ENCODE data around the gene FIGNL1.
"Not testable (repeated sequence)": the region's sequence is repeated elsewhere in the genome, so short reads cannot be mapped to it uniquely, and the experiment has no call there.

The FIGNL1 gene

DNA sequence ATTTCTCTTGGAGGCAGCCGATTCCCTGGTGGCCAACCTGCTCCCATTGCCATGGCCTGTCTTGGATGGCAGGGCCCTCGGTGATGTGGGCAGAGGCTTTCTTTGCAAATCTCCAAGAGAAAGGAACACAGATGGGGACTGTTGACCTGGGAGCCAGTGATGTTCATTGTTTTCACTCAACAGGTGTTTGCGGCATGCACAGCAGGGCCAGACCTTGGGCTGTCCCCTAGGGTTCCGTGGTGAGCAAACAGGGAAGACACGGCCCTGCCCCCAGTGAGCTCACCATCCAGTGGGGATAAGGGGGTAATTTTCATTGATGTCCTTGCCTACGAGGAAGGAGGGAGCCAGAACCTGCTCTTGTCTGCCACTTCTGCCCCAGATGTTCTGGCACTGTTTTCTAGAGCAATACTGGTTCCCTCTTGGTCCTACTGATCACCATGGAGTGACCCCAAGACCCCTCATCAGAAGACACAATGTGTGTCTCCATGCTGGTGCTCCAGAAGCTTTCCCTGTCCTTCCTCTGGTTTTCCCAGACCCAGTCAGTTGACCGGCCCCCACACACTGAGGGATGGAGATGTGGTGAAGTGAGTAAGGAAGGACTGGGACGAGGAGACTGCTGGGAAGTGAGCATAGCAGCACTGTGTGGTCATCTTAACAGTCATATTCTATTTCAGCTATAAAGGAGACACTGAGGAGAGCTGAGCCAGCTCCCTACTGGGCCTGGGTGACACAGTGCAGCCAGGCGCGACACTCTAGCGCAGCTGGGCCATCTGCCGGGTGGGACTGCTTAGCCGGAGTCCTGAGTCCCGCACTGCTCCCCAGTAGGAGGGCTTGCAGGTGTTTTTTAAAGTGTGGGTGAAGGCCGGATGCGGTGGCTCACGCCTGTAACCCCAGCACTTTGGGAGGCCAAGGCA lies 20.4 kb upstream of the FIGNL1 start:
- DNase-seq, result no peak

DNA sequence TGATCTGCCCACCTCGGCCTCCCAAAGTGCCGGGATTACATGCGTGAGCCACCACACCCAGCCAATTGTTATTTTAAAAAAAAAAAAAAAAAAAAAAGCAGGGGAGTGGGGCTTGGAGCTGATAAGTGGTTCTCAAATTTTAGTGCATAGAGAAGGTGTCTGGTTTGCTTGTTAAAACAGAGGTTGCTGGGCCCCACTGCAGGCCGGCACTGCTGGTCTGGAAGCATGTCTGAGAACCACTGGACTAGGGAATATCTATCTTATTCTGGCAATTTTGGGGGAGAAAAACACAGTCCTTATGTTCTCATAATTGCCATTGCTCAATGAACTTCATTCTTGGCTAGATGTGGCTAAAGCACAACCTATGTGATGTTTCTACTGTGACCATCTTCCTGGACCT lies 19.0 kb upstream of the FIGNL1 start:
- no peak for DNase-seq

DNA sequence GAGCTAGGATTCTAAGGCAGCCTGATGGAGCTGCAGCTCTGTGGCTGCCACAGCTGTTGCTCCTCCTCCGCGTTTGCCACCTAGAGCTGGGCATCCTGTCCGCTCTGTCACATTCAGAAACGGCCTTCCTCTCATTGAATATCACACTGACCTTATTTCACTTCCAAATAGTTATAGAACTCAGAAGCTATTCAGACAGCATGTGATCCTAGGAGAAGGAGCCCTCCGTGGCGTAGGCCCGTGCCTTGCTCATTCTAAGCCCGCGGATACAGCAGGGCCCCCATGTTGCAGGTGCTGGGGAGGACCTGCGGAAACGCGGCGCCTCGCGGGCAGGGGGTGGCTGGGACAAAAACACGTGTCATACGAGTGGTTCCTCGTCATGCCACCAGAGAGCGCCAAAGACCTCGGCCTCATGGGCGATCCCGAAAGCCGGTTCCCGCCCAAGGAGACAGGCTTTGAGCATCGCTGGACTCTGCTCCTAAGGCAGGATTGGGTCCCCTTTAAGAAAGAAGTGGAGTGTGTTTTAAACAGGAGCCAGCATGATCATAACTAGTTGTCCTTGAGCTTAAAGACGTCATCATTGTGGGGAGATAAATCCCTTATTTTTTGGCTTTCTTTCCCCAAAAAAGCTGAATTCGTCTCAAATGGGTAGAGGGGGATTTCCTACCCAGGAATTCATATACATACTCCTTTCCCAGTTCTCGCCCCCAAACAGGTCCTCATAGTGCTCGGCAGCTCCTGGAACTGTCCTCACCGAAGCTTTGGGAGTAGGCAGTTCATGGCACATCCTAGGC lies 17.9 kb upstream of the FIGNL1 start:
- DNase-seq, result peak; percentile 53

DNA sequence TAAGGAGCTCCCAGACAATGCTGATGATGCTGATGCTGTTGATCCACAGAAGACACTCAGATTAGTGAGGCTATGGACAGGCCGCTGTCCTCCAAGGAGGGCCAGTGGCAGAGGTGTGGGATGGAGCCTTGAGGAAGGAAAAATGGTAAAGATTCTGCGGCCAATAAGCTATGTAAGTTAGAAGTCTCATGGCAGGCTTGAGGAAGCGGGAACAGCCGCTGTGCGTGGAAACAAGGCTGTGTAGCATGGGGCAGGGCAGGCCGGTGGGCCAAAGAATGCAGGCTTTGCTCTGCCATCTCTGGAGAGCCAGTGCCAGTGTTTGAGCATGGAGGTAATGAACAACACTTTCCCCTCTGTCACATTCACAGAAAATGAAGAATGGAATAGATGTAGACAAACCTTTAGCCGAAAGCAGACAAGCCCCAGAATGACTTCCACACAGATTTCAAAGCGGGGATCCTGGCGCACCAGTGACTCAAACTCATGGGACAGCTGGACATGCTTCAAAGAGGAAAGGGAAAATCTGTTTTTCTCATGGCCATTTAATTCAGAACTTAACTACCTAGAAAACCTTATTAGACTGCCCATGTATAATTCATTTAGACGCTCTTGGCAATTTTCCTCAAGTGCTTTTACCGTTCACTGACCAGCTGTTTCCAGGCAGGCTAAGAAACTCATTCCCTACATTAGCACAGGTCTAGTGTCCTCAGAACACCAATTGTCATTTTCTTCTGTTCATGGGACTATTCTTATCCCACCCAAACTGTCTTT lies 16.9 kb upstream of the FIGNL1 start:
- no peak for DNase-seq

DNA sequence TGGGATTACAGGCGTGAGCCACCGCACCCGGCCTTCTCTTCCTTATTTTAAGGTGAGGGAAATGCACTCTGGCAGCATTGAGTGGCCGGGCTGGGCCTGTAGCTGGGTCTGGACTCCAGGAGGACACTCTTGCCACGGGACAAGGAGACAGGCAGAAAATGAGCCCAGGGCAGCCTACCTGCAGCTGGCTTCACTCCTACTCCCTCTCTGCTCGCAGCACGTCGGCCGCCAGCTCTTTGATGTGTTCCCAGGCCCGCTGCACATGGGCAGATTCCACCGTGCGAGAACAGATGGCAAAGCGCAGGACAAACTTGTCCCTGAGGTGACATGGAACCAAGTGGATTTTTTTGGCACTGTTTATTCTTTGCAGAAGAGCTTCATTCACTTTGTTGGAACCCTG lies 12.9 kb upstream of the FIGNL1 start:
- no peak for DNase-seq

DNA sequence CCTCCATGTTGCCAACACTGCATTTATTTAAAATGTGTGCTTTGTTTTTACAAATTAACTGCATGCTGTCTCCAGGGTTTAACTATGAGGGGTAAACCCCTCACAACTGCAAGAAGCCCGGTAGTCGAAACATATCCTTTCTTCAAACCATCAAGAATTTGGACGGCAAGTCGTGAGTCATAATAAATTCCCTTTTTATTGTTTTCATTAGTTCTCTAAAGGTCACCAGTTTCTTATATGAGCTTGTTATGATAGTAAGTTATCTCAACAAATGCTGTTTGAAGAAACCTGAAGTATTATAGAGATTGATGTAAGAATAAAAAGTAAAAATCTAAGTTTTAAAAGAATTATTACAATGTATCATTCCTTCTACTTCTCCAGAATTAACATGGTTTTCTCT lies 12.2 kb upstream of the FIGNL1 start:
- no peak for DNase-seq

DNA sequence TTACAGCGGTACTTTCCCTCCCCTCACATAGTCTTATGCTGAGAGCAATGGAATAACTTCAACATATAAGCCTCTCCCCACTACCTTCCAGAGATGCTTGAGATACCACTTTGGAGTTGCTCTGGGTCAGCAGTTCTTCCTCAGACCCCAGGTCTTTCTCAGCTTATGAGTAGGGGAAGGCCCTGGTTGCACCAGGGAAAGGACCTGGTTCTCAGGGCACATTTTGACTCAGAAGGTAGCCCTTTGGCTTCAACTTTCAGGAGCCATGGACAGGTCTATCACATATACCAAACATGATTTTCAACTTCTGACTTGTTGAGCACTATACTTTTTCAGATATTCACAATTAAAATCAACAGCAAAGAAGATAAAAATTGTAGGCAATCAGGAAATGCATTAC lies 11.5 kb upstream of the FIGNL1 start:
- no peak for DNase-seq

DNA sequence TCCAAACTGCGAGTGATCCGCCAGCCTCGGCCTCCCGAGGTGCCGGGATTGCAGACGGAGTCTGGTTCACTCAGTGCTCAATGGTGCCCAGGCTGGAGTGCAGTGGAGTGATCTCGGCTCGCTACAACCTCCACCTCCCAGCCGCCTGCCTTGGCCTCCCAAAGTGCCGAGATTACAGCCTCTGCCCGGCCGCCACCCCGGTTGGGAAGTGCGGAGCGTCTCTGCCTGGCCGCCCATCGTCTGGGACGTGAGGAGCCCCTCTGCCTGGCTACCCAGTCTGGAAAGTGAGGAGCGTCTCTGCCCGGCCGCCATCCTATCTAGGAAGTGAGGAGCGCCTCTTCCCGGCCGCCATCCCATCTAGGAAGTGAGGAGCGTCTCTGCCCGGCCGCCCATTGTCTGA lies 9.0 kb upstream of the FIGNL1 start:
- not testable (repeated sequence) for DNase-seq

DNA sequence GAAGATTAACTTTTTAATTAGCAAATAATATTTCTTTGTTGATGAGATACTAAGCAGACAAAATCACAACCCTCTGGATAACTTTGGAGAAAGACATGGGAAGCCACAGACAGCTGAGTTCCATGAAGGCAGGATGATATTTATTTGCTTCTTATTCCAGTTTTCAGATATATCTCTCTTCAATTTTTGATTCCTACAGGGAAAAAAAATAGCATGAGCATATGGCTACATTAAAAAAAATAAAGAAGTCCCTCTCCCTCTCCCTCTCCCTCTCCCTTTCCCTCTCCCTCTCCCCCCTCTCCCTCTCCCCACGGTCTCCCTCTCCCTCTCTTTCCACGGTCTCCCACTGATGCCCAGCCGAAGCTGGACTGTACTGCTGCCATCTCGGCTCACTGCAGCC lies 8.5 kb upstream of the FIGNL1 start:
- not testable (repeated sequence) for DNase-seq

DNA sequence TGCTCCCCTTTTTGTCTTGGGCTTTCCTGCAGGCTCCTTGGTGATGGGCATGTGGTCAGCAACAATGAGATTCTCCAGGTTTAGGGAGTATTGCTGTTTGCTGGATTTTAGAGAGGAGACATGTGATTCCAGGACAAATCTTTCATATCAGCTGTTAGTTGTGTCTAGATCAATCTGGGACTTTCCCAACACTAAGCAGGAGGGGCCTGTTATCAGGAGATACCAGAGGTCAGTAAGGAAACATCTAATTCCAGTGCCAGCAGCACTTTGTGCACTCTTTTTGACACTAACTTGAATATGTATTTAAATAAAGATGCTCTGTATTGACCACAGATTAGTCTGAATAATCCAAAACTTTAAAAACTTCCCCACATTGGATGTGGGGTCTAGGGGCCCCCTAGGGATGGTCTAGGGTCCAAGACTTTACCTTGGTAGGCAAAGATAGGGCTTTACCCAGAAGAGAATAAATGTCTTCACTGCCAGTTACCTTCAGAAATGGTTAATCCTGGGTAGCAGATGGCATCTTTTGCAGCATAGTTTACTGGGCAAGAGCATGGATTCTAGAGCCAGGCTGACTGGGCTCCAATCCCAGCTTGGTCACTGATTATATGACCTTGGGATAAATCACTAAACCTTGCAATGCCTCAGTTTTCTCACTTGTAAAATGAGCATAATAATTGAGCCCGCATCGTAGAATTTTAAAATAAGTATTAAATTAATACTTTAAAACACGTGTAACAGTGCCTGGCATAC lies 6.4 kb upstream of the FIGNL1 start:
- DNase-seq, result no peak

DNA sequence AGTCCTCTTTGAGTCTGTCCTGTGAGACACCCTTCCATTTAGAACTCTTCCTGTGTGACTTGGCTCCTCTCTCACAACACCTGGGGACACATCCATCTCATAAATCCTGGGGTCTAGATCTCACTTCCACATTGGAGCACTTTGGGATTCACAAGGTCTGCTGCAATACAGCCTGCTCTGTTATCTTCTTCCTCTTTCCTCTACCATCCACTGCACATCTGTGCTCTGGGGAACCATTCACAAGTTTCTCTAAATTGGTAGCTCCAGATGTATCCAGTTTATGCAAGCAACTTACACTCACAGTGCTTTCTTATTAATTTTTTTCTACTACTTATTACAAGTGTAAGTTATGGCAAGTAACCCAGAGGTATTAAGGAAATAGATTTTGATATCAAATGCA lies 5.5 kb upstream of the FIGNL1 start:
- DNase-seq, result no peak

DNA sequence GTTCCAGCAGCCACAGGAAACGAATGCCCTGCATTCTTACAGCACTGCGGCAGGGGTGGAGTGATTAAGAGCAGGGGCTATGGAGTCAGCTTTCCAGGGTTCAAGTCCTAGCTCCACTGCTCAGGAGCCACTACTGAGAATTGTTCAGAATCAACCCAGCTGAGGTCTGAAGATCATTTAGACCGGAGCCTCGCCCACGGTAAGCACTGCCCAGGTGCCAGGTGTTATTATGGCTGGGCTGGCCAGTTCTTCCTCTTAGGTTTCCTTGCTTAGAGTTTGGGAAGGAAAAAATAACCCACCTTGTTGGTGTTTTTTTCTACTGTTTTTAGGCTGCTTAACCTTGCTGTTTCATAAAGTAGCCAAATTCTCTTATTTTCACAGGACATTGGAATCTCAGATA lies 4.8 kb upstream of the FIGNL1 start:
- DNase-seq, result no peak

DNA sequence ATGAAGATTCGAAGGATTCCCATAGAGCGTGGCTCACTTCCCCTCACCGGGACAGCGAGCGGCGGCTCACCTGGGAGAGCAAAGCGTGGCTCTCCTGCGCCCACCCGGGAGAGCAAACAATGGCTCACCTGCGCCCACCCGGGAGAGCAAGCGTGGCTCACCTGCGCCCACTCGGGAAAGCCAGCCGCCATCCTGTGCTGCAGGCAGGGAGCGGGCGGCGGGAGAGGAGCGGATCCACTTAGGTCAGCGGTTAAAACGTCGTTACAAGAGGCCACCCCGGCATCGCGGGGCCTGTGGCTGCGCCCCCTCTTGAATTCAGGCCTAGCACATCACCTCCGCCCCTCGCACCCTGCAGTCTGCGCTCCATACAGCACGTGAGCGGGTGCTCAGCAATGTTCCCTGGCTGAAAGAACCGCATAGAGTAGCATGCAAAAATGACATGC lies 461 bp upstream of the FIGNL1 start:
- DNase-seq, result no peak

DNA sequence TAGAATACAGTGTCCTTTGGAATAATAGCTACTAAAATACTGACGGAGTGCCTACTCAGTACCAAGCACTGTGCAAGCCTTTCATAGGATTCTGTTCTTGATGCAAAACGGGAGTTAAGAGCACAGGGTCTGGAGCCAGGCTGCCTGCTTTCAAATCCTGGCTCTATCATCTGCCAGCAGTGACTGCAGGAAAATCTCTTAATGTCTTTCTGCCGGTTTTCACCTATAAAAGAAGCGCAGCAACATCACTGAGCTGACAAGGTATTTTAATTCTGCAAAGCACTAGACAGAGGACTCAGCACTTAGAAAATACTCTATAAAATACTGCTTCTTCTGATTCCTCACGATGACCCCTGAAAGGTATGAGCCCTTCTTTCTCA lies 659 bp downstream of the FIGNL1 start:
- DNase-seq, result no peak

DNA sequence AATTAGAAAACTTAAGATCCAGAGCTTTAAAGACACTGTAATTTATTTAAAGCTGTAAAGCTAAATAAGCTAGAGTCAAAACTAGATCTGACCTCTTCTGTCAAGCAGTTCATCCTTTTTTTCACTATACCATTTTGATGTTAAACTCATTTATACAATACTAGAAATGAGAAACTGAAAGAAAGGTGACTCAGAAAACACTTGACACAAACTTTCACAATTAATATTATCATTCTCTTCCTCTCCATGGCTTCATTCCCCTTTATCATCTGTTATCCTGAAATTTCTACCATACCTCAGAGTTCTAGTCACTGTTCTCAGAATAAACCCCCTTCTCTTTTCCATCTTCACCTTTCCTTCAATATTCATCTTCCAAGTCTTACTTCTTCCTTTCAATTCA lies 1.3 kb downstream of the FIGNL1 start:
- DNase-seq, result no peak

DNA sequence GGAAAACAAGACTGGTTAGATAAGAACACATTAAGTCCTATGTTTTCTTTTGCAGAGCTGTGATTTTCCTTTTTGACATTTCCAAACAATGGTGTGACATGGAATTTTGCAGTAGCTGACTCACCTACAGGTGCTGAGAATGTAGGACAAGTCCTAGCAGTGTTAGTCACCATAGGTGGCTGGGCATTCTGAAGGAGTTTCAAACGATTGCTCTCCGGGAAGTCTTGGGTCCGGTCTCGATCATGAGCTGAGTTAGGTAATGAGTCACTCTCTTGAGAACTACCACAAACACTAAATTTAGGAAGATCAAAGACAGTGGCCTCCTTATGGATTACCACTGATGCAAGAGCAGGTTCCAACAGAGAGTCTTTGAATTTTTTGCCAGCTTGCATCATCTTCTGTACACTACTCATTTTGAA lies 3.6 kb downstream of the FIGNL1 start:
- peak; percentile 72 for DNase-seq

DNA sequence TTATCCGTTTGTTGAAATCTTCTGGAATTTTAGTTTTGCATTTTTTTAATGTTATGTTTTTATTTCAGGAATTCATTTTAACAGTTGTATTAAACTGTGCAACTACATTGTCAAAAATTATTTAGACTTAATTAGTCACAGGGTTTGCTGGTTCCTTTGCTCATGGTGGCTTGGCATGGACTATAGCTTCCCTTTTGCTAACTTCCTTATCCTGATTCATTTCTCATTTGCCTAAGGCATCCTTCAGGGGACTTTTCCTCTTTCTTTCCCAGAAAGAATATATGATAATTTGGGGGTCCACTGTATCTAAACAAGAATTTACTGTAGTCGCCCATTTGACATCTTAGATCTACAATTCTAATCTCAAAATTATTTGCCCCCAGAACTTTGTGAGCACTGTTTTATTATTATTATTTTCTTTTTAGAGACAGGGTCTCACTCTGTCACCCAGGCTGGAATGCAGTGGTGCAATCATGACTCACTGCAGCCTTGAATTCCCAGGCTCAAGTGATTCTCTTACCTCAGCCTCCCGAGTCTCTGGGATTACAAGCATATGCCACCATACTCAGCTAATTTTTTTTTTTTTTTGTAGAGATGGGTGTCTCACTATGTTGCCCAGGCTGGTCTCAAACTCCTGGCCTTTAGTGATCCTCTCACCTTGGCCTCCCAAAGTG lies 13.9 kb downstream of the FIGNL1 start:
- DNase-seq, result peak; percentile 75

DNA sequence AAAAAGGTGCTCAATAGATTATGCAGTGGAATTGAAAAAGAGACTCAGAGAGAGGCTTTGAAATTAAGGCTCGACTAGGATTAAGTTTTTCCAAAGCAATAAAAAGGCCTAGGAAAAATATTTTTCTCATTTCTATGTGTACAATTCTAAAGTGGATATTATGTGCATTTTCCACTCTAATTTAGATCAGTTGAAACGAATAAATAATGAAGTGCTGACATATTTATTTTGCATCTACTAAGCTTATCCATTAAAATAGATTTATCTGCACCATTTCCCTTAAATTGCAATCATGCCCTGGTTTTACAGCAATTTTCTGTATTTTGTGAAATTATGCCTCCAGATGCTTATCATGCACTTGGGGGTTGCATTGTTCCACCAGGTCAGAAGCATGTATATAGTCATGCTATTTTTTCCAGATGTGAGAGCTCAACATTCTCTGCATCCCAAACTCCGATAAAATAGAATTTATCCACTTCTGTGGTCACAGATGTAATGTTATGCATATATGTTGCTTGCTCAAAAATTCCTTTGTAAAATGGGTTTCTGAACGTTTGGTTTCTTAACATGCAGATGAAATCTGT lies 18.3 kb downstream of the FIGNL1 start:
- peak; percentile 31 for DNase-seq

DNA sequence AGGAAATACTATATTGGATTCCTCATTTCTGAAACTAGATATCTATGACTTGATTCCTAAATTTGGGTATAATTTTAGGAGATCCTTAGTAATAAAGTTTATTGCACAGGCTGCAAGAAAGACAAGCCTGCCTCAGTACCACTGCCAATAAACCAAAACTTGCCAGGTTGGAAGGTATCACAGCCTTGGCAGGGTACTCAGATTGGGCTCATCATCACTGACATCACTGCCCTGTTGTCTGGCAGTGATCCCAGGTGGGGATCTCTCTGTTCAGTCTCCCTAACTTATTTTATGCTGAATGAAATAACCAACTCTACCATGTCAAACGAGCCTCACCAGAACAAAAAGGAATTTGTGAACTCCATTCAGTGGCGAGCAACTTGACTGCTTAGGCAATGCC lies 18.8 kb downstream of the FIGNL1 start:
- no peak for DNase-seq

DNA sequence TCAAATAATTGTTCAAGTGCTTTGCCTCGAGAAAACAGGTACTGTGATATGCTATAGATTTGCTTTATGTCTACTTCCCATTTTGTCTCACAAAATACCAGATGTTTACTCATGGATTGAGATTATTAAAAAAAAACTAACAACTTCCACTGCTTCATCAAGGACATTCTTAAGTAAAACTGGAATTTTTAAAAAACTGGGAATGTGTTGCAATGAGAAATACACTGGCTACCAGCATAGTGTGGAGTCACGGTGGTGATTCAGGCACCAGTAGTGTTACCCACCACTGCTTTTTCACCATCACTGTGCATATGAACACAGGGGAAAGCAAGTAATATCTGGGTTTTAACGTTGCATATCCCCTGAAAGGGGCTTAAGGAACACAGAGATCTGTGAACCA lies 21.2 kb downstream of the FIGNL1 start:
- no peak for DNase-seq

DNA sequence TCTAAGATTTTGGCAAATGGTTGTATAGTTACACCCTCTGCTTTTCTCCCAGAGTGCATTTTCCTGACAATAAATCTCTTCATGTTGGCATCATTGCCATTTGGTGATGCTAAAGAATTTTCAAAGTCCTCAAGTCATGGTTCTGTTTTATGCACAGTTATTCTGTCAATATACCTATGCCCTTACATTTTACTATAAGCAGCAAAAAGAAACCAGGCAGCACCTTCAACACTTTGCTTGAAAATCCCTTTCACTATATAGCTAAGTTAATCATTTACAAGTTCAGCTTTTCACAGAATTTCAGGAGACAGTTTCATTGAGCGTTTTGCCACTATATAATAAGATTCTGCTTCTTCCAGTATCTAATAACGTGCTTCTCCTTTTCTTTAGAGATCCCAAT lies 22.6 kb downstream of the FIGNL1 start:
- no peak for DNase-seq
